A673 (cell line): ENCODE measurements around the gene JAKMIP1.

ENCODE experiments used
- EZH2 ChIP-seq: fragments of 200-600 bp; sonication (generic); IDR thresholded peaks from 2 replicates; pipeline ENCODE4 v1.6.1; 2017; ENCODE audit warnings: borderline replicate concordance, low read depth, mild to moderate bottlenecking, mixed read lengths, antibody characterized with exemption, low read length; ENCODE audit not compliant: poor library complexity, severe bottlenecking
- TF ChIP-seq, protein P1 (sequence below): fragments of 300-800, 200-600 bp; sonication (generic); conservative IDR thresholded peaks from 2 replicates; pipeline ENCODE4 v1.5.1; 2017; ENCODE audit warnings: low read depth, mild to moderate bottlenecking, antibody characterized with exemption, low read length, moderate library complexity, mixed read lengths

DNA sequence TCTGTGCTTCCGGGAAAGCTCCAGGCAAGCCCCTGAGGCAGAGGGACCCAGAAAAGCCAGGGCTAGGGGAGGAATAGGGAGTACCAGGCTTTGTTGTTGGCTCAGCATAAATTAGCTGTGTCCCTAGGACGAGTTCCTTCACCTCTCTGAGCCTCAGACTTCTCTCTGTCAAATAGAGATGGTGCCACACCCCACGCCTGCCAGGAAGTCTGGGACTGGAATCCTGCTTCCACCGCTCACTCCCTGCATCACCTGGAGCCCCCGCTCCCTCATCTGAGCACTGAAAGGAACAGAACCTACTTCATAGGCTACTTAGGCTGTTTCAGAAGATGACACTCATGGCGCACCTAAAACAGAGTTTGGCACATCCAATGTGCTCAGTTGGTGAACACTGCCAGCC lies 8.1 kb upstream of the JAKMIP1 start:
- TF ChIP-seq, protein P1, sequence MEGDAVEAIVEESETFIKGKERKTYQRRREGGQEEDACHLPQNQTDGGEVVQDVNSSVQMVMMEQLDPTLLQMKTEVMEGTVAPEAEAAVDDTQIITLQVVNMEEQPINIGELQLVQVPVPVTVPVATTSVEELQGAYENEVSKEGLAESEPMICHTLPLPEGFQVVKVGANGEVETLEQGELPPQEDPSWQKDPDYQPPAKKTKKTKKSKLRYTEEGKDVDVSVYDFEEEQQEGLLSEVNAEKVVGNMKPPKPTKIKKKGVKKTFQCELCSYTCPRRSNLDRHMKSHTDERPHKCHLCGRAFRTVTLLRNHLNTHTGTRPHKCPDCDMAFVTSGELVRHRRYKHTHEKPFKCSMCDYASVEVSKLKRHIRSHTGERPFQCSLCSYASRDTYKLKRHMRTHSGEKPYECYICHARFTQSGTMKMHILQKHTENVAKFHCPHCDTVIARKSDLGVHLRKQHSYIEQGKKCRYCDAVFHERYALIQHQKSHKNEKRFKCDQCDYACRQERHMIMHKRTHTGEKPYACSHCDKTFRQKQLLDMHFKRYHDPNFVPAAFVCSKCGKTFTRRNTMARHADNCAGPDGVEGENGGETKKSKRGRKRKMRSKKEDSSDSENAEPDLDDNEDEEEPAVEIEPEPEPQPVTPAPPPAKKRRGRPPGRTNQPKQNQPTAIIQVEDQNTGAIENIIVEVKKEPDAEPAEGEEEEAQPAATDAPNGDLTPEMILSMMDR, result no peak
- TF ChIP-seq EZH2, result no peak
